Measurements from ENCODE around the gene TAF10. TPM values are rescaled to one million over a fixed set of nuclear protein-coding genes. Genes with fewer than 3 reads are reported as not detected.

TAF10 gene
- total and polyA plus RNA-seq, 2 of the 13 experiments (the other 11 are each of a cell fraction or from before 2014, with no cell fraction given), result 71.3 to 134 TPM

DNA sequence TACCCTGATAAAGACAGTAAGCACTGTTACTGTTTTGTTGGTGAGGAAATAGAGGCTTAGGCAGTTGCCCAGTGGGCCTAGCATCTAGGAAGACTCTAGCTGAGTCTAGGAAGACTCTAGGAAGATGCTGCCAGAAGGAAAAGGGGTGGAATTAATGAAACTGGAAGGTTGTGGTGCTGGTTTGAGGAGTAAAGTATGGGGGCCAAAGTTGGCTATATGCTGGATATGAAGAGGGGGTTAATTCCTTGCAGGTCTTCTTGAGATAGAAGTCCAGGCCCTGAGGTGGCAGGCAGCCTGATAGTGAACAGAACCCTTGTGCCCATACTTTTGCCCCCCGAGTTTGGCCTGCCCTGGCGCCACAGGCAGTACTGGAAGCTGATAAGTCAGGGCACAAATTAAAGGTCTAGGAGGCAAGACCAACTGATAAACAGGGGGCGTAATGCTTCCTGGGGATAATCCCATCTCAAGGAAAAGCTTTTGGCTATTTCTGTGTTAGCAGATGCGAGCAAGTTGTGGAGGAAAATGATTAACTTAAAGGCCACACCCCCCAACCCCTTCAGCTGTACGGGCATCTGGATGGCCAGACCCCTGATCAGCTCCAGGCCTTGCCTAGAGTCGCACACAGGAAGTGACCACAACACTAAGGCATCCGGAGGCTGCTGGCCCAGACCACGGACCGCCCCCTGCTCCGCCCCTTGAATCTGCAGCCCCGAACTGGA is 5.4 kb downstream of the TAF10 start (continued):
- TF ChIP-seq, protein P1, sequence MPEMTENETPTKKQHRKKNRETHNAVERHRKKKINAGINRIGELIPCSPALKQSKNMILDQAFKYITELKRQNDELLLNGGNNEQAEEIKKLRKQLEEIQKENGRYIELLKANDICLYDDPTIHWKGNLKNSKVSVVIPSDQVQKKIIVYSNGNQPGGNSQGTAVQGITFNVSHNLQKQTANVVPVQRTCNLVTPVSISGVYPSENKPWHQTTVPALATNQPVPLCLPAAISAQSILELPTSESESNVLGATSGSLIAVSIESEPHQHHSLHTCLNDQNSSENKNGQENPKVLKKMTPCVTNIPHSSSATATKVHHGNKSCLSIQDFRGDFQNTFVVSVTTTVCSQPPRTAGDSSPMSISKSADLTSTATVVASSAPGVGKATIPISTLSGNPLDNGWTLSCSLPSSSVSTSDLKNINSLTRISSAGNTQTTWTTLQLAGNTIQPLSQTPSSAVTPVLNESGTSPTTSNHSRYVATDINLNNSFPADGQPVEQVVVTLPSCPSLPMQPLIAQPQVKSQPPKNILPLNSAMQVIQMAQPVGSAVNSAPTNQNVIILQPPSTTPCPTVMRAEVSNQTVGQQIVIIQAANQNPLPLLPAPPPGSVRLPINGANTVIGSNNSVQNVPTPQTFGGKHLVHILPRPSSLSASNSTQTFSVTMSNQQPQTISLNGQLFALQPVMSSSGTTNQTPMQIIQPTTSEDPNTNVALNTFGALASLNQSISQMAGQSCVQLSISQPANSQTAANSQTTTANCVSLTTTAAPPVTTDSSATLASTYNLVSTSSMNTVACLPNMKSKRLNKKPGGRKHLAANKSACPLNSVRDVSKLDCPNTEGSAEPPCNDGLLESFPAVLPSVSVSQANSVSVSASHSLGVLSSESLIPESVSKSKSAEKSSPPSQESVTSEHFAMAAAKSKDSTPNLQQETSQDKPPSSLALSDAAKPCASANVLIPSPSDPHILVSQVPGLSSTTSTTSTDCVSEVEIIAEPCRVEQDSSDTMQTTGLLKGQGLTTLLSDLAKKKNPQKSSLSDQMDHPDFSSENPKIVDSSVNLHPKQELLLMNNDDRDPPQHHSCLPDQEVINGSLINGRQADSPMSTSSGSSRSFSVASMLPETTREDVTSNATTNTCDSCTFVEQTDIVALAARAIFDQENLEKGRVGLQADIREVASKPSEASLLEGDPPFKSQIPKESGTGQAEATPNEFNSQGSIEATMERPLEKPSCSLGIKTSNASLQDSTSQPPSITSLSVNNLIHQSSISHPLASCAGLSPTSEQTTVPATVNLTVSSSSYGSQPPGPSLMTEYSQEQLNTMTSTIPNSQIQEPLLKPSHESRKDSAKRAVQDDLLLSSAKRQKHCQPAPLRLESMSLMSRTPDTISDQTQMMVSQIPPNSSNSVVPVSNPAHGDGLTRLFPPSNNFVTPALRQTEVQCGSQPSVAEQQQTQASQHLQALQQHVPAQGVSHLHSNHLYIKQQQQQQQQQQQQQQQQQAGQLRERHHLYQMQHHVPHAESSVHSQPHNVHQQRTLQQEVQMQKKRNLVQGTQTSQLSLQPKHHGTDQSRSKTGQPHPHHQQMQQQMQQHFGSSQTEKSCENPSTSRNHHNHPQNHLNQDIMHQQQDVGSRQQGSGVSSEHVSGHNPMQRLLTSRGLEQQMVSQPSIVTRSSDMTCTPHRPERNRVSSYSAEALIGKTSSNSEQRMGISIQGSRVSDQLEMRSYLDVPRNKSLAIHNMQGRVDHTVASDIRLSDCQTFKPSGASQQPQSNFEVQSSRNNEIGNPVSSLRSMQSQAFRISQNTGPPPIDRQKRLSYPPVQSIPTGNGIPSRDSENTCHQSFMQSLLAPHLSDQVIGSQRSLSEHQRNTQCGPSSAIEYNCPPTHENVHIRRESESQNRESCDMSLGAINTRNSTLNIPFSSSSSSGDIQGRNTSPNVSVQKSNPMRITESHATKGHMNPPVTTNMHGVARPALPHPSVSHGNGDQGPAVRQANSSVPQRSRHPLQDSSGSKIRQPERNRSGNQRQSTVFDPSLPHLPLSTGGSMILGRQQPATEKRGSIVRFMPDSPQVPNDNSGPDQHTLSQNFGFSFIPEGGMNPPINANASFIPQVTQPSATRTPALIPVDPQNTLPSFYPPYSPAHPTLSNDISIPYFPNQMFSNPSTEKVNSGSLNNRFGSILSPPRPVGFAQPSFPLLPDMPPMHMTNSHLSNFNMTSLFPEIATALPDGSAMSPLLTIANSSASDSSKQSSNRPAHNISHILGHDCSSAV (CRISPR knock-in tag; IDR thresholded peaks at IDR 0.05; ENCODE audit: borderline replicate concordance), result no peak
- TF ChIP-seq ZFX (CRISPR knock-in tag; IDR thresholded peaks at IDR 0.05; ENCODE audit: low read depth), result peak; percentile 77
- TF ChIP-seq CHD2 (IDR thresholded peaks at IDR 0.05; ENCODE audit: low read depth, low read length), result no peak
- peak; percentile 91 for TF ChIP-seq SAP130 (CRISPR knock-in tag; IDR thresholded peaks at IDR 0.05; ENCODE audit: low read depth)
- no peak for TF ChIP-seq ZNF552 (CRISPR knock-in tag; IDR thresholded peaks at IDR 0.05; ENCODE audit: borderline replicate concordance)
- TF ChIP-seq ASH2L (IDR thresholded peaks at IDR 0.05; ENCODE audit: insufficient read length, low read depth, low read length), result no peak

All from HepG2 (cell line).